Eye (tissue), 1 donor: ENCODE data around the gene COASY.
"Not testable (repeated sequence)": the region's sequence is repeated elsewhere in the genome, so short reads cannot be mapped to it uniquely, and the experiment has no call there.

Experiments used
- DNase-seq: peaks from one replicate; pipeline ENCODE4 v3.0.0-alpha.2; 2015

COASY gene

DNA sequence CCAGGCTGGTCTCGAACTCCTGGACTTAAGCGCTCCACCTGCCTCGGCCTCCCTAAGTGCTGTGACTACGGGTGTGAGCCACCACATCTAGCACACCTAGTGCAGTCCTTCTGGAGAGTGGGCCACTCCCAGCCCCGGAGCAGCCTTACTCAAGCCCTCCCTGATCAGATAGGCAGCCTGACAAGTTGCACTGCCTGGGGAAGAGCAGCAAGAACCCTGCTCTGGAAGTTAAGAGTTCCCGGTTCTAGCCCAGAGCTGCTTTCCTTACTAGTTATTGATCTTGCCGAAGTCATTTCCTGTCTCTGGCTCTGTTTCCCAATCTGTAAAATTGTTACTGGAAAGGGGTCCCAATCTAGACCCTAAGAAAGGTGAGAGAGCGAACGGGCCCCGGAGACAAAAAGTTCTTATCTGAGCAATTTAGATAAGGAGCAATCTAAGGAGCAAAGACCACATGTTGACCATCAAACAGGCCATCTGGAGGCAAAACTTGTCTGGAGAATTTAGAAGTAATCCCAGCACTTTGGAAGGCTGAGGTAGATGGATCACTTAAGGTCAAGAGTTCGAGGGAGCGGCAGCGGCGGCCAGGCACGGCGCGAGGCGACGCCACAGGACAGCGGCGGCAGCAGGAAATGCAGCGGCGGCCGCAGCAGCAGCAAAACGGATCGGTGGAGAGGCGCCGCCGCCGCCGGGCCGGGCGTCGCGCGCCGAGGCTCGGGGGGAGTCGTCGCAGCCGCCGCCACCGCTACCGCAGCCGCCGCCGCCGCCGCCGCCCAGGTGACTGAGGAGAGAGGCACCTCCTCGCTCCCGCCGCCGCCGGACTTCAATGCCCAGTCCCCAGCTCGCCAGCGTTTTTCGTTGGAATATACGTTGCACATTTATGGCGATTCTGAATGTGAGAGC lies 30.2 kb upstream of the COASY start:
- DNase-seq: peak; percentile 73

DNA sequence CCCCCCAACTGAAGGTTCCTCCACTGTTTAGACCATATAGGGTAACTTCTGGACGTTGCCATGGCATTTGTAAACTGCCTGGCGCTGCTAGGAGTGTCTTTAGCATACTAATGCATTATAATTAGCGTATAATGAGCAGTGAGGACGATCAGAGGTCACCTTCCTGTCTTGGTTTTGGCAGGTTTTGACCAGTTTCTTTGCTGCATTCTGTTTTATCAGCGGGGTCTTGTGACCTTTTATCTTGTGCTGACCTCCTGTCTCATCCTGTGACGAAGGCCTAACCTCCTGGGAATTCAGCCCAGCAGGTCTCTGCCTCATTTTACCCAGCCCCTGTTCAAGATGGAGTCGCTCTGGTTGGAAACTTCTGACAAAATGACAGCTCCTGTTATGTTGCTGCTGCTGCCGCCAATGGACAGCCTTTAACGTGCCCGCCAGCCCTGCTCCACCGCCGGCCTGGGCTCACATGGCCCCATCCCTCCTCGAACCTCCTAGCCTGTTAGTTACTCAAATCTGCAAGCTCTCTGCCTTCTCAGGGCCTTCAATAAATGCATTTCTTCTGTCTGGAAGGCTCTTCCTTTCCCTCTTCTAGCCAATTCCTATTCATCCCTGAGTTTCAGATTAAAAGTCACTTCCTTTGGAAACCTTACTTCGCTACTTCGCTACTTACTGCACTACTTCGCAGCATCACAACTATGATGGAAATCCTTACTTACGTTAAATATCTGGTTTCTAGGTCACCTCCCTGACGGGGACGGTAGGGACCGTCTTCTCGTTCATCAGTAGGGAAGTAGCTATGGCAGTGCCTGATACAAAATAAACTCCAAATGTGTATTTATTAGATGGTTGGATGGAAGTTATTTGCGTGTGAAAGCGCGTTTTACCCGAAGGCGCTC lies 26.5 kb upstream of the COASY start:
- DNase-seq: no peak

DNA sequence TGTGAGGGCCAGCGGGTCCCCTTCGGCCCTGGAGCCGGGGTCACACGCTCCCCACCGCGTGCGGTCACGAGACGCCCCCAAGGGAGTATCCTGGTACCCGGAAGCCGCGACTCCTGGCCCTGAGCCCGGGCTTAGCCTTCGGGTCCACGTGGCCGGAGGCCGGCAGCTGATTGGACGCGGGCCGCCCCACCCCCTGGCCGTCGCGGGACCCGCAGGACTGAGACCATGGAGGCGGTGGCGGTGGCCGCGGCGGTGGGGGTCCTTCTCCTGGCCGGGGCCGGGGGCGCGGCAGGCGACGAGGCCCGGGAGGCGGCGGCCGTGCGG lies 25.9 kb upstream of the COASY start, which contains the start of gene NAGLU:
Gene NAGLU, plus strand, starts transcription at position 194 of the 324 bp plus-strand sequence. Its CDS starts 32 bp downstream, at position 226.
- peak; percentile 94 for DNase-seq

DNA sequence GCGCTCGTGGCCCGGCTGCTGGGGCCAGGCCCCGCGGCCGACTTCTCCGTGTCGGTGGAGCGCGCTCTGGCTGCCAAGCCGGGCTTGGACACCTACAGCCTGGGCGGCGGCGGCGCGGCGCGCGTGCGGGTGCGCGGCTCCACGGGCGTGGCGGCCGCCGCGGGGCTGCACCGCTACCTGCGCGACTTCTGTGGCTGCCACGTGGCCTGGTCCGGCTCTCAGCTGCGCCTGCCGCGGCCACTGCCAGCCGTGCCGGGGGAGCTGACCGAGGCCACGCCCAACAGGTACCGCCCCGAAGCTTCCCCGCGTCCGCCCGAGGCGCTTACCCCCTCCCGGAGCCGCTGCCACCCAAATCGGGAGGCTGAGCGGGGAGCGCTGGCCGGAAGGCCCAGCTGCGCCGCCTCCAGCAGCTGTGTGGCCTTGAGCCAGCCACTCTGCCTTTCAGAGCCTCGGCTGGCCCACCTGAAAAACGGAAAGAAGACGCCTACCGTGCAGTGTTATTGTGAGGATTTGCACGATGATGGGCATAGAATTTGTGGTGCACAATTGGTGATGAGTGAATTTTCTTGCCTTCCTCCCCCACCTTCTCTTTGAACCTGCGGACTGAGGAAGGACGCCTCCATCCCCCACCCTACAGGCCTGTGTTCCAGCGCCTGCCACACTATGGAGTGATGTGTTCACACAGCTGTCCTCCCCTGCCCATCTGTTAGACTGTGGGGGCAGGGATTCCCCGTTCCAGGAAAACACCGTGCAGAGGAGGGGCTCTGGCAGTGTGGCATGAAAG lies 25.4 kb upstream of the COASY start:
- DNase-seq: peak; percentile 81

DNA sequence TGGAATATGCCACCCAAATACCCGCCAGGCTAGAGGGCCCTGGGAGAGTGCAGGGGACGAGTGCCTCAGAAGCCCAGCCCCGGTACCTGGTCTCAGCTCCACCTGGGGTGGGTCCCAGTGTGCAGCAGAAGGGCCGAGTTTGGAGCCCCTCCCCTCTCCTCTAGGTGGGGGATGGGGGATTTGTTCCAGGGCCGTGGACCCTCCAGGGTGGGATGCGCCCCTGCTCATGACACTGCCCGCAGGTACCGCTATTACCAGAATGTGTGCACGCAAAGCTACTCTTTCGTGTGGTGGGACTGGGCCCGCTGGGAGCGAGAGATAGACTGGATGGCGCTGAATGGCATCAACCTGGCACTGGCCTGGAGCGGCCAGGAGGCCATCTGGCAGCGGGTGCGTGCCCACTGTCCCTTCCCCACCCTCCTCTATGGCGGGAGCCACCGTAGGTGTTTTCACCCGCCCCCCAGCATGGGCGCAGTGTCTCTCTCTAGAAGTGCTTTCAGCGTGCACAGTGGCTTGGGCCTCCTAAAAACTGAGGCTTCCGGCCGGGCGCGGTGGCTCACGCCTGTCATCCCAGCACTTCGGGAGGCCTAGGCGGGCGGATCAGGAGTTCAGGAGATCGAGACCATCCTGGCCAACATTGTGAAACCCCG lies 24.7 kb upstream of the COASY start:
- no peak for DNase-seq

DNA sequence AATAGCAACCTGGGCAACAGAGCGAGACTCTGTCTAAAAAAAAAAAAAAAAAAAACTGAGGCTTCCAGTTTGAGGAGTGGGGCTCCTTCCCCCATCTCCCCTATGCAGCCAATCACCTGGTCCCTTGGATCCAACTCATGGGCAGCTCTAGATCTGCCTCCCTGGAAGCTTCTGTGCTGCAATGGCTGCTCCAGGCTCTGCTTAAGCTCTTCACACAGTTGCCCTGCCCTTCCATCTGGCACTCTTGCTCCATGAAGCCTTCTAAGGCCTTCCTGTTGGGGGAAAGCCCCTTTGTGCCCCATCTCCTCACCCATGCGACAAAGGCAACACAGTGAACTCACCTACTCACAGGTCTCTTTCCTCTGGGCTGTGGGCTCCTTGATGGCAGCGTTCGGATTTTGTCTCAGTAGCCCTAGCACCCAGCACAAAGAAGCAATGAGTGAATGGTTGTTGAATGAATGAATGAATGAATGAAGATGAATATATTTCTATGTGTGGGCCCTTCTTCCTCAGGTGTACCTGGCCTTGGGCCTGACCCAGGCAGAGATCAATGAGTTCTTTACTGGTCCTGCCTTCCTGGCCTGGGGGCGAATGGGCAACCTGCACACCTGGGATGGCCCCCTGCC lies 24.0 kb upstream of the COASY start:
- no peak for DNase-seq

DNA sequence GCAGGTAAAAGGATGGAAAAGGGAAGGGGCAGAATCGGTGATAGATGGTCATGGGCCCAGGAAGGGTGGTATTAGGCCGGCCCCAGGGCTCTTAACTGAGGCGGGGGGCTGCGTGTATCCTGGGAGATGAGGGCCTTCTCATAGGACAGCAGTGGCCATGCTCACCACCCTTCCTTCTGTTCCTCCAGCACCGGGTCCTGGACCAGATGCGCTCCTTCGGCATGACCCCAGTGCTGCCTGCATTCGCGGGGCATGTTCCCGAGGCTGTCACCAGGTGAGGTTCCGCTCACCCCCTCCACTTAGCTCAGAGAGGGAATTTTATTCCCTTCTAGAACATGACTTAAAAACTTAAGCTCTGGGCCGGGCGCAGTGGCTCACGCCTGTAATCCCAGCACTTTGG lies 23.5 kb upstream of the COASY start:
- no peak for DNase-seq

DNA sequence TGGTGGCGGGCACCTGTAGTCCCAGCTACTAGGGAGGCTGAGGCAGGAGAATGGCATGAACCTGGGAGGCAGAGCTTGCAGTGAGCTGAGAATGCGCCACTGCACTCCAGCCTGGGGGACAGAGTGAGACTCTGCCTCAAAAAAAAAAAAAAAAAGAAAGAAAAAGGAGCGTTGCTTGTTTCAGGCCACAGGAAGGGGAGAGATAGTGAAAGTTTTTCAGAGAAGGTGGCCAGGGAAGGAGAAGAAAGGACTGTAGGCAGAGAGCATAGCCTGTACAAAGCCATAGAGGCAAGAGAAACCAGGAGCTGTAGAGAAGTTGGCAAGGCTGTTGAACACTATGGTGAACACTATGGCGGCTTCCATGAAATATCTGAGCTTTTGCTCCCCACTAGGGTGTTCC lies 21.4 kb upstream of the COASY start:
- DNase-seq: not testable (repeated sequence)

DNA sequence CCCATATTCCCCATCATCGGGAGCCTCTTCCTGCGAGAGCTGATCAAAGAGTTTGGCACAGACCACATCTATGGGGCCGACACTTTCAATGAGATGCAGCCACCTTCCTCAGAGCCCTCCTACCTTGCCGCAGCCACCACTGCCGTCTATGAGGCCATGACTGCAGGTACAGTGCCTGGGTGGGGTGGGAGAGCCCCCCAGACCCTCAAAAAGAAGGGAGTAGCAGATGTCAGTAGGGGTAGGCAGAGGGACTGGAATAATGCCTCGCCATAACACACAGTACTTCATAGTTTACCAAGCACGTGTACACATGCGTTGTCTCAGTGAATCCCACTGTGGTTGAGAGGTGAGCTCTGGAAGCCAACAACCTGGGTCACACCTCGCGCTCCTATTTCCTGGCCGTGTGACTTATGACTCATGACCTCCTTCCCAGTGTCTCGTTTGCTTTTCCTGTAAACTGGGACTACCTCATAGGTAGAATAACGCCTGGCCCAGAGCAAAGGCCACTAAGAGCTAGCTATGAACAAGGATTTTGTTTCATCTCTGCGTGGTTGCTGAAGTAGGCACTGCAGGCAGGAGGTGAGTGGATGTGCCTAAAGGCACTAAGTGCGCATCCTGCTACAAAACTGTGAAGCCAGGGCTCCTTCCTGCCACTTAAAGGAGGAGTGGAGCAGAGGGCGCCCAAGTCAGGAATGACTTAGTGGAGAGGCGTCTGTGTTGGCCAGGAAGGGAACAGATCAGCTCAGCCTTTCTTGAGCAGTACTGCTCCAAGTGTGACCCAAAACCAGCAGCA lies 20.7 kb upstream of the COASY start:
- DNase-seq: no peak

DNA sequence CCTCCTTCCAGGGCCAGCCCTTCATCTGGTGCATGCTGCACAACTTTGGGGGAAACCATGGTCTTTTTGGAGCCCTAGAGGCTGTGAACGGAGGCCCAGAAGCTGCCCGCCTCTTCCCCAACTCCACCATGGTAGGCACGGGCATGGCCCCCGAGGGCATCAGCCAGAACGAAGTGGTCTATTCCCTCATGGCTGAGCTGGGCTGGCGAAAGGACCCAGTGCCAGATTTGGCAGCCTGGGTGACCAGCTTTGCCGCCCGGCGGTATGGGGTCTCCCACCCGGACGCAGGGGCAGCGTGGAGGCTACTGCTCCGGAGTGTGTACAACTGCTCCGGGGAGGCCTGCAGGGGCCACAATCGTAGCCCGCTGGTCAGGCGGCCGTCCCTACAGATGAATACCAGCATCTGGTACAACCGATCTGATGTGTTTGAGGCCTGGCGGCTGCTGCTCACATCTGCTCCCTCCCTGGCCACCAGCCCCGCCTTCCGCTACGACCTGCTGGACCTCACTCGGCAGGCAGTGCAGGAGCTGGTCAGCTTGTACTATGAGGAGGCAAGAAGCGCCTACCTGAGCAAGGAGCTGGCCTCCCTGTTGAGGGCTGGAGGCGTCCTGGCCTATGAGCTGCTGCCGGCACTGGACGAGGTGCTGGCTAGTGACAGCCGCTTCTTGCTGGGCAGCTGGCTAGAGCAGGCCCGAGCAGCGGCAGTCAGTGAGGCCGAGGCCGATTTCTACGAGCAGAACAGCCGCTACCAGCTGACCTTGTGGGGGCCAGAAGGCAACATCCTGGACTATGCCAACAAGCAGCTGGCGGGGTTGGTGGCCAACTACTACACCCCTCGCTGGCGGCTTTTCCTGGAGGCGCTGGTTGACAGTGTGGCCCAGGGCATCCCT lies 18.5 kb upstream of the COASY start:
- DNase-seq: no peak

DNA sequence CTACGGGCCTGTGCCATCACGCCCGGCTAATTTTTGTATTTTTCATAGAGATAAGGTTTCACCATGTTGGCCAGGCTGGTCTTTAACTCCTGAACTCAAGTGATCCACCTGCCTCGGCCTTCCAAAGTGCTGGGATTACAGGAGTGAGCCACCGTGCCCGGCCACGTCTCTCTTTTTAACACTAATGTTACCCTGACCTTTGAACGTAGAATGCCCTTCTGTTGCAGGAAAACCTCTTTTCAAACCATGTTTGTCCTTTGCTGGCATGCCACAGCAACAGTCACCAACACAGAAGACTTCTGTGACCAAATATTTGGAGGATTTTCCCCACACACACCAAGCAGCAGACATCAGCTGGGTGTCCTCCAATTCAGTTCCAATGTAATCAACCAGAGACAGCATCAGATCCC lies 17.1 kb upstream of the COASY start:
- no peak for DNase-seq

DNA sequence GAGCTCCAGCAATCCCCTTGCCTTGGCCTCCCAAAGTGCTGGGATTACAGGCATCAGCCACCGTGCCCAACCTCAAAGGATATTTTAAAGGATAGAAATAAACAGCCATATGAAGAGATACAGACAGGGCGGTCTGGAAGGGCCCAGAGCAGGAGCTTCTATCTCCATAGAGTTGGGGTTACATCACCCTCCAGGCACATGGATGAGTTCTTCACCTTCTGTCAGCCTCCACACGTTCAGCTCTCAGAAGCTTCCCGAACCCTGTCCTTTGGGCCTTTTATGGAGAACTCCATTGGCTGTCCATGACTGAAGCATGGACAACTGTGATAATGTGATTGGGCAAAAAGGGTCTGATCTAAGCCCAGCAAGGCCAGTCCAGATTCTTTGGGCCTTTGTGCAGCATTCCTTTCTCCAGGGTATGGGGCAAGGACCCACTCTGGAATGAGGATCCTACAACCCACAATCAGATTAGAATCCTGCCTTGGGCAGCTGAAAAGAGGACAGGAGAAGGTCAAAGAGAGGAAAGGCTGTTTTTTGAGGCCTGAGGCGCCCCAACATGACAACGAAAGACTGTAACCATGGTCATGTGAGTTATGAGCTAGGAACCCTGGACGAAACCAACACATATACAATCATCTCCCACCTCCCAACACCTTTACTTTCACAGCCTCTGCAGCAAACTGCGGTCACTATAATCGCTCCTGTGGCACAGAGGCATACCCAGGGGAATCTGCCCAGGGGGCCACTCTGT lies 16.0 kb upstream of the COASY start:
- not testable (repeated sequence) for DNase-seq

DNA sequence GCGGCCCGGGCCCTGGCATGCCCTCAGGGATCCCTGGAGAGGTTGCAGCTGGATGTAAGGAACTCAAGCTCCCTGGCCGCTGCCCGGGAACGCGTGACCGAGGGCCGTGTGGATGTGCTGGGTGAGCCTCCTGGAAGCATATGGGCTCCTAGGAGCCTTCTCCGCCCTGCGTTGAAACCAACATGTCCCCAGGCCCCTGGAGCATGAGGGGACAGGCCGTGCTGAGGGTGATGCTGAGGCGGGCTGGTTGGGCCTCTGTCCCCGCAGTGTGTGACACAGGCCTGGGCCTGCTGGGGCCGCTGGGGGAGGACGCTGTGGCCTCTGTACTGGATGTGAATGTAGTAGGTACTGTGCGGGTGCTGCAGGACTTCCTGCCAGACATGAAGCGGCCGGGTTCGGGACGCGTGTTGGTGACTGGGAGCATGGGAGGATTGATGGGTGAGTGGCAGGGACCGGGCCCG lies 14.9 kb upstream of the COASY start:
- no peak for DNase-seq

DNA sequence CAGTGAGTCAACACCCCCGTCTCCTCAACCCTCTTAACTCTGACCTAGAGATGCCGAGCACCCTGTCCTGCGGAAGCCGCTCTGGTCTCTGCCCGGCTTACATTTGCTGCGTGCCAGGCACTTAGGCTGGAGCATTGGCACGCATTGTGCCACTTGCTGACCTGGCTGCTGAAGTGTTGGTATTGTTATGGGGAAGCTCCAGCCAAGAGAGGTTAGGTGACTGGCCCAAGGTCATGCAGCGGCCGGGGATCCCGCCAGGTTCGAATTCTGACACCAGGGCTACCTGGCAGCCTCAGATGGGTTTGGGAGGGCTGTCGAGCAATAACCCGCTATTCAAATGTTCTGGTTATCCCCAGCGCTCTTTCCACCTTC lies 14.3 kb upstream of the COASY start:
- no peak for DNase-seq

DNA sequence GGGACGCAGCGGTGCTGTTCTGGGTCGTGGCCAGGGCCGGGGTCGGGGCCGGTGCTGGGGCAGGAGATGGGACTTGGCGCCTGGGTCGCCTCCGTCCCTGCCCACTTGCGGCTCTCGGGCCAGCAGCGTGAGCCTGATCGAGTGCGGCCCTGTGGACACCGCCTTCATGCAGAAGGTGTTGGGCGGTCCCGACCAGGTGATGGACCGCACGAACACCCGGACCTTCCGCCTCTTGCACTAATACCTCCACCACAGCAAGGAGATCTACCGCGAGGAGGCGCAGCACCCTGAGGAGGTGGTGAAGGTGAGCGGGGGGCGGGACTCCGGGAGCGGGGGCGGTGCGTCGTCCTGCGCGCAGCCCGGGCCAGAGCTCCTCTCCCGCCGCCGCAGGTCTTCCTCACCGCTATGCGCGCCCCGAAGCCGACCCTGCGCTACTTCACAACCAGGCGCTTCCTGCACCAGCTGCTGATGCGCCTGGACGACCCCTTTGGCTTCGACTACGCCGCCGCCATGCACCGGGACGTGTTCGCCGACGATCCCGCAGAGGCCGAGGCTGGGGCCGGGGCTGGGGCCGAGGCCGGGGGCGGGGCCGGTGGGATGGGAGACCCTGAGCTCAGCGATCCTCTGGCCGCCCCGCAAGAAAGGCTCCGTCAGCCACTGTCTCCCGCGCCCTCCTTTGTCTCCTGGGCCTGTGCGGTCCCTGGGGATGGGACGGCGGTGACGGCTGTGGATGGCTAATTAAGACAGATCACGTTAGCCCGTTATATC lies 13.7 kb upstream of the COASY start:
- peak; percentile 85 for DNase-seq

DNA sequence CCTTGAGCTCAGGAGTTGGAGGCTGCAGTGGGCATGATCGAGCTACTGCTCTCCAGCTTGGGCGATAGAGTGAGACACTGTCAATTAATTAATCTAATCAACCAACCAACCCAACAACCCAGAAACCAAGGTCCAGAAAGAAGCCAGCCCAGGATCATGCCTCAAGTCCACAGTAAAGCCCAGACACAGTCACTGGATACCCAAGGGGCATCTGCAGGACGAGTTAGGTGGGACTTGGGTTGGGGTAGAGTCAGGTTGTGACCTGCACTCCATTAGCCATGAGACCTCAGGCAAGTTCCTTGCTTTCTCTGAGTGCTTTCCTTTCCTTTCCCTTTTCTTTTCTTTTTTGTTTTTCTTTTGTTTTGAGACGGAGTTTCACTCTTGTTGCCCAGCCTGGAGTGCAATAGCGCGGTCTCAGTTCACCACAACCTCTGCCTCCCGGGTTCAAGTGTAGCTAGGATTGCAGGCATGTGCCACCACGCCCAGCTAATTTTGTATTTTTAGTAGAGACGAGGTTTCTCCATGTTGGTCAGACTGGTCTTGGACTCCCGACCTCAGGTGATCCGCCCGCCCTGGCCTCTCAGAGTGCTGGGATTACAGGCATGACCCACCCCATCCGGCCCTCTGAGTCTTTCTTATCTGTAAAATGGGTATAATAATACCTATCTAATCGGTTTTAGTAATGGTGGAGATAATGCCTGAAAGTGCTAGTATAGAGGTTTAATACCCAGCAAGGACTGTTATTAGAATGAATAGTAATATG lies 12.8 kb upstream of the COASY start:
- DNase-seq: no peak

DNA sequence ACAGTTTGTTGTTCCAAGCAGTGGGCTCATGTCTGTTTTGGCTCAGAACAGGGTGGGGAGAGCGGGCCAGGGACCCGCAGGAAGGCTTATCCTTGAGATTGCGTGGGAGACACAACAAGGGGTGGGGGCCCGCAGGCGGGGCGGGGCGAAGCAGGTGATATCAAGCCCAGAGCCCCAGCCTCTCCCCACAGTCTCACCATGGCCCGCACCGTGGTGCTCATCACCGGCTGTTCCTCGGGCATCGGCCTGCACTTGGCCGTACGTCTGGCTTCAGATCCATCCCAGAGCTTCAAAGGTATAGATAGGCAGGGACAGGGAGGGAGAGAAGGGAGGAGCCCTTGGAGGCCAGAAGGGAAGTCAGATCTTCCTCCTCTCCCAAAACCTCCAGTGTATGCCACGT lies 9.2 kb upstream of the COASY start, which contains the start of gene HSD17B1:
Gene HSD17B1, plus strand, starts transcription at position 188 of the 400 bp plus-strand sequence. Its CDS starts 11 bp downstream, at position 199.
- DNase-seq: not testable (repeated sequence)
